Measurements from ENCODE around the gene SAP30.

The SAP30 gene

GRCh38 chr4:173367285-173367684 is 3.5 kb upstream of the SAP30 start:
- DNase-seq (ENCODE audit: low spot score), result no peak

GRCh38 chr4:173367946-173368345 is 2.8 kb upstream of the SAP30 start:
- no peak for DNase-seq (ENCODE audit: low spot score)

- DNase-seq (ENCODE audit: low spot score), result peak; percentile 61
Observed at GRCh38 chr4:173370130-173370476, 651 bp upstream of the SAP30 start.

GRCh38 chr4:173371292-173372192 is 788 bp downstream of the SAP30 start:
- DNase-seq (ENCODE audit: low spot score), result peak; percentile 14

- DNase-seq (ENCODE audit: low spot score), result no peak
Observed at GRCh38 chr4:173374588-173374987, 3.8 kb downstream of the SAP30 start.

GRCh38 chr4:173379929-173380328 is 9.2 kb downstream of the SAP30 start:
- no peak for DNase-seq (ENCODE audit: low spot score)

- DNase-seq (ENCODE audit: low spot score), result no peak
Observed at GRCh38 chr4:173380987-173381386, 10.2 kb downstream of the SAP30 start.

- DNase-seq (ENCODE audit: low spot score), result no peak
Observed at GRCh38 chr4:173381610-173382009, 10.9 kb downstream of the SAP30 start.

GRCh38 chr4:173382349-173382748 is 11.6 kb downstream of the SAP30 start:
- DNase-seq (ENCODE audit: low spot score), result no peak

- no peak for DNase-seq (ENCODE audit: low spot score)
Observed at GRCh38 chr4:173386751-173387150, 16.0 kb downstream of the SAP30 start.

- DNase-seq (ENCODE audit: low spot score), result no peak
Observed at GRCh38 chr4:173391701-173392100, 20.9 kb downstream of the SAP30 start.

GRCh38 chr4:173397604-173398003 is 26.9 kb downstream of the SAP30 start:
- no peak for DNase-seq (ENCODE audit: low spot score)

- no peak for DNase-seq (ENCODE audit: low spot score)
Observed at GRCh38 chr4:173398220-173398619, 27.5 kb downstream of the SAP30 start.

GRCh38 chr4:173398779-173399415 is 28.1 kb downstream of the SAP30 start, which contains the start of gene SCRG1:
TSS of gene SCRG1 (minus strand) at chr4:173399116. CDS start at chr4:173391414, 7,702 bp downstream.
- DNase-seq (ENCODE audit: low spot score), result no peak

- no peak for DNase-seq (ENCODE audit: low spot score)
Observed at GRCh38 chr4:173401063-173401462, 30.3 kb downstream of the SAP30 start.

GRCh38 chr4:173403051-173403450 is 32.3 kb downstream of the SAP30 start:
- DNase-seq (ENCODE audit: low spot score), result no peak

GRCh38 chr4:173404296-173404865 is 33.6 kb downstream of the SAP30 start:
- DNase-seq (ENCODE audit: low spot score), result no peak

GRCh38 chr4:173405840-173406606 is 35.3 kb downstream of the SAP30 start:
- no peak for DNase-seq (ENCODE audit: low spot score)

GRCh38 chr4:173410079-173410478 is 39.3 kb downstream of the SAP30 start:
- DNase-seq (ENCODE audit: low spot score), result no peak

GRCh38 chr4:173411106-173411693 is 40.4 kb downstream of the SAP30 start:
- no peak for DNase-seq (ENCODE audit: low spot score)

- DNase-seq (ENCODE audit: low spot score), result no peak
Observed at GRCh38 chr4:173413036-173413435, 42.3 kb downstream of the SAP30 start.

GRCh38 chr4:173414456-173414855 is 43.7 kb downstream of the SAP30 start:
- no peak for DNase-seq (ENCODE audit: low spot score)

Data from CD4-positive, alpha-beta T cell treated with Interleukin-6 at 100 ng/mL for 8 hours (primary cell).